Pulmonary artery endothelial cell (primary cell): Measurements from ENCODE around the gene PABPC1L. TPM values are rescaled to one million over a fixed set of nuclear protein-coding genes. Genes with fewer than 3 reads are reported as not detected.

ENCODE experiments used
- DNase-seq: peaks from one replicate; pipeline ENCODE4 v3.0.0-alpha.2; 2011; ENCODE audit warnings: low read depth, low spot score
- total RNA-seq: library from RNA; depleted of rRNA; stranded (reverse); fragments of >200 nt; gene quantifications from 2 replicates; pipeline ENCODE4 v1.2.3, GENCODE V29; 2014

PABPC1L gene
- total RNA-seq, 1 donor from 2014 or later = 1.6 TPM

DNA sequence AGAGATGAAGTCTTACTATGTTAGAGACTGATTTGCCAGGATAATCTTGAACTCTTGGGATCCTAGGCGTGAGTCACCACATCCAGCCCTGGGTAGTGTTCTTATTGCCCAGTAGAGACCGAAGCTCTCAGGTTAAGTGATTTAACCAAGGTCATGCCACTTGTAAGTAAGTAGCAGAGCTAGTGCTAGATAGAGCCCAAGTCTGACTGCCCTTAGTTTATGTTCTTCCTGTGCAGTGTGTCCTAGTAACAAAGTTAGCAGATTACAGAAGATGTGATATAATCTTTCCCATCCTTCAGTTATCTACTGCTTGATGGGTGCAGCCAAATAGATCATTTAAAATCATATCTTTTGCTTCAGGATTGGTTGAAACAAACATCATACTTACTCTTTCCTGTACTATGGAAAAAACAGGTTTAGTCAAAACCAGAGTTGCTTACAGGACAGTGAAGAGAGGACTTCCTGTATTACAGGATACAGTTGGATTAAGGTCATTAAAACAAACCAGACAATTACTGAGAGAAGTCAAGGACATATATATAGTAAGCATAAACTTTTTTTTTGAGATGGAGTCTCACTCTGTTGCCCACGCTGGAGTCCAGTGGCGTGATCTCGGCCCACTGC is 9.5 kb upstream of the PABPC1L start:
- no peak for DNase-seq

DNA sequence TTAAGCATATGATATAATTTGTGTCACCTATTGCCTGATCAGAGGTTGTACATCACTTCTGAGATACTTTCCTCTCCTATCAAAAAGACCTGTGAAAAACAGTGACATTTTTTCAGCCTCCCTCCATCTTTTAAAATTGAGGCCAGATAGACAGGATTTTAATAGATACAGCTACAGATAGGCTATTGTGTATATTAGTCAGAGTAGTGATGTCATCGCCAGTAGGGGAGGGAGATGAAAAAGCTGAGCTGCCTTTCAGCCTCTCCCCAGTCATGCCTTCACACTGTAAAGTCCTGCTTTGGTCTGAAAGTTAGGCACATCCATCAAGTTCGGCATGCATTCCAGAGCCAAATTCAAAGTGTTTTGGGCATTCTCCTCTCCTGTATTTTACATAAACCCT is 7.9 kb upstream of the PABPC1L start:
- no peak for DNase-seq

GRCh38 chr20:44904377-44904776 is 5.5 kb upstream of the PABPC1L start:
- DNase-seq = no peak

DNA sequence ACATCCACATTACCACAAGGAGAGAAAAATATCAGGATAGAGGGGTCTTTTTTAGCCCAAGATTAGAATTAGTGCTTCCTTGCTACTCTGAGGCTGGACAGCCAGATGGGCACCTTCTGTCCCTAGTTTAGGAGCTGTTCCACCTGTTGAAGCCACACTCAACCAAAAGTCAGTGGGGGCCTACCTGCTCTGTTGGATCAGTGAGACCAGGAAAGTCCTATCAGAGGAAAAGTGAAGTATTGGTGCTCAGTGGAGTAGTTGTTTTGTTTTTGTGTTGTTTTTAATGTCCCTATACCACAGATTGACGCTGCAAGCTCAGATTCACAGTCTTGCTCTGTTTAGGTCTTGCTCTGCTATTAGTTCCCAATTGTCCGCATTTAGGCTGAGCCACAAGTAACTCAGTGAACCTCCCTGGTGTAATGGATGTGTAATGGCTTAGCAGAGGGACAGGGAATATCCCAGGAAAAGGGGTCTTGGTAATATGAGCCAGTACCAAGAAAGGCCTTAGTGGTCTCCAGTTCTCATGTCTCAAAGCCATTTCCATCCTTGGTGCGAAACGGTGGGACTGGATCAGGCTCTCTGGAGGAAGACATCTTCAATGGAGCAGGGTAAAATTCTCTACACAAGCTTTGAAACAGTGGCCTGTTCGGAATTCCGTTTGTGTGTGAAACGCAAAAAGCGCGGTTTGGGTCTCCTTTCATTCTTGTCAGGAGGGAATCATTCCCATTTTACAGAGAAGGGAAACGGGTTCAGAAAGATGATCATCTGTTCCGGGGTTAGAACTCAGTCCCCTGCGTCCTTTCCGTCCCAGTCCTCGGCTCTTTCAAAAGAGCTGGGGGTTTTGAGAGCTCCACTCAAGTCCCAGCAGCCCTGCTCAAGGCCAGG is 631 bp upstream of the PABPC1L start:
- no peak for DNase-seq

GRCh38 chr20:44910690-44911262 is 916 bp downstream of the PABPC1L start:
- no peak for DNase-seq

- DNase-seq = no peak
These were observed 1.5 kb downstream of the PABPC1L start for GRCh38 chr20:44911264-44911921.

GRCh38 chr20:44912189-44912588 is 2.3 kb downstream of the PABPC1L start:
- DNase-seq = no peak

DNA sequence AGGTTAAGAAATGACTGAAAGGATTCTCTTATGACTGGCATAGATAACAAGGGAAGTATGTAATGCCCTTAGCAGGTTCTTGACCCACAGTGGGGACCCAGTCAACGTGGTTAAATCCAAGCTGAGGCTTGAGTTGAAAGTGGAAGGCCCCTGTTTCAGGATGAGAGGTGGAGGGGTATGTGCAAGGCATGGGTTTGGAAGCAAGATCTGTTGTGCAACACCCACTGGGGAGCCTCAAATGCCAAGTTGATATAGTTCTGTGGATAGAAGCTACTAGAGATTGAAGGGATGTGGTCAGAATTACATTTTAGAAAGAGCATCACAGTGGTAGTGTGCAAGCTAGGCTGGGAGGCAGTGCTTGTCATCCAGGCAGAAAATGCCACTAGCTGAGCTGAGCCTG is 5.1 kb downstream of the PABPC1L start:
- DNase-seq = no peak

- DNase-seq = no peak
These were observed 6.7 kb downstream of the PABPC1L start for GRCh38 chr20:44916586-44916985.

- DNase-seq = no peak
These were observed 7.5 kb downstream of the PABPC1L start for GRCh38 chr20:44917399-44917798.

- DNase-seq = no peak
These were observed 8.5 kb downstream of the PABPC1L start for GRCh38 chr20:44918342-44918741.

DNA sequence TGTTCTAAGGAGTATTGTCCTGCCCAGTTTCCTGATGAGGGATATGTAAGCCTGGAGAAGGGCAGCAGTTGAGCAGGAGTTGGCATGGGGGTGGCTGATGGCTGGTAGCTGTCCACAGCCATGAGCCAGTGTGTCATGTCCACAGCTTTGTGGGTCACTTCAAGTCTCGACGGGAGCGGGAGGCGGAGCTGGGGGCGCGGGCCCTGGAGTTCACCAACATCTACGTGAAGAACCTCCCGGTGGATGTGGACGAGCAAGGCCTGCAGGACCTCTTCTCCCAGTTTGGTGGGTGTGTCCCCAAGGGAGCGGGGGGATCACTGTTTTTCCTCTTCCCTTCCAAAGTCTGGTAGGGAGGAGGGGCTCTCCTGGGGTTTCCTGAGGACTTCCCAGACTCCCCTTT is 8.9 kb downstream of the PABPC1L start:
- DNase-seq = no peak

DNA sequence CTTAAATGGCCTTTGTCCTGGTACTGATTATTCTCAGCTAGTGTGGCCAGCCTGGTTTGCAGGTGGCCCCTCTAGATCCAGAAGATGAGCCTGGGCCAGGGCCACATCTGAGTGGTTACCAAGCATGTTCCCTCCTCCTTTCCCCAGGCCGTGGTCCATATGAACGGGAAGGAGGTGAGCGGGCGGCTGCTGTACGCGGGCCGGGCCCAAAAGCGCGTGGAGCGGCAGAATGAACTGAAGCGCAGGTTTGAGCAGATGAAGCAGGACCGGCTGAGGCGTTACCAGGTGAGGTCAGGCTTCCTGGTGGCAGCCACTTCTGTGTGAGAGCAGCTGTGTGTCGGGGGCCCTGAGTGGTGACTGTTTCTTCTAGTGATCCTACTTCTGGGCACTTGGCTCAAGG is 11.6 kb downstream of the PABPC1L start:
- no peak for DNase-seq

DNA sequence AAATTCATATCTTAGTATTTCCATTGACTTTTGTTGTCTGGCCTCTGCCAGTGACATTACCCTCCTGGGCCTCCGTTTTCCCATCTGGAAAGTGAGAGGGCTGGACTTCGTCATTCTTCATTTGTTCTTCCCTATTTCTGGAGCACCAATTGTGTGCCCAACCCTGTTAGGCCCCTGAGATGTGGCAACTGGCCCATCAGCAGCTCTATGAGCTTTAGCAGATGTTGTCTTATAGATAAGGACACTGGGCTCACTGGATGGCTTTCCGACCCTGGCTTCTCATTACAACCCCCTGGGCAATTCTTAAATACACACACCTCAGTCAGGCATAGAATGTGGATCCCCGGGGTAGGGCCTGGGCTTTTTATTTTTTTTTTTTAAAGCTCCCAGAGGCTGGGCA is 14.7 kb downstream of the PABPC1L start:
- DNase-seq = no peak

- DNase-seq = no peak
These were observed 18.7 kb downstream of the PABPC1L start for GRCh38 chr20:44928595-44928994.

GRCh38 chr20:44930517-44931168 is 20.8 kb downstream of the PABPC1L start:
- DNase-seq = no peak

DNA sequence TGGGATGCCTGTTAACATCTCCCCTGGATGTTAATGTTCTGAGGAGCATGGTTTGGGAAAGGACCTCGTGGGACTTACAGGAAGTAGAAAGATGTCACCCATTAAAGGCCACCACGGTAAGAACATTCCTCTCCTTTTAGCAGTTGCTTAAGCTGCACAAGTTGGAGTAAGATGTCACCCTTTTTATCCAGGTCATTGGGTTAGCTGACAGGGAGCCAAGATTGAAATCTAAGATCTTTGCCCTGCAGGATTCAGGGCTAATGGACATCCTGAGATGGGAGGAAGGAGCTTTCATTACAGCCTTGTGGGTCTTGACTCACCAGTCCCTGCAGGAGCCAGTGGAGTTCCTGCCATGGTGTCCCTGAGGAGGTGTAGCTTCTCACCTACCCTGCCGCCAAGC is 22.1 kb downstream of the PABPC1L start:
- no peak for DNase-seq

DNA sequence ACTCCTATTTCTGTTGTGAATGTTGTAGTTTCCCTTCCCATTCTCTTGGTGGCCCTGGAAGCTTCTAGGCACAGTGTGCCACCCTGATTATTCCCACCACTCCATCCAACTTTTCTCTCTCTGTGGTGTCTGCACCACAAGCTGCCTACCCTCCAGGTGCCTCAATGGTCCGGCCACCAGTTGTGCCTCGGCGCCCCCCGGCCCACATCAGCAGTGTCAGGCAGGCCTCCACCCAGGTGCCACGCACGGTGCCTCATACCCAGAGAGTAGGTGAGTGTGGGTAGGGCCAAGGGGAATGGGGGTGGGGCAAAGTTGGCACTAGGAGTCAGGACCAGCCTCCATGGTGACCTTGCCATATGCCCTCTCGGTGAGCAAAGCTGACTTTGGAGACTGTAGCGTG is 23.1 kb downstream of the PABPC1L start:
- DNase-seq = no peak

DNA sequence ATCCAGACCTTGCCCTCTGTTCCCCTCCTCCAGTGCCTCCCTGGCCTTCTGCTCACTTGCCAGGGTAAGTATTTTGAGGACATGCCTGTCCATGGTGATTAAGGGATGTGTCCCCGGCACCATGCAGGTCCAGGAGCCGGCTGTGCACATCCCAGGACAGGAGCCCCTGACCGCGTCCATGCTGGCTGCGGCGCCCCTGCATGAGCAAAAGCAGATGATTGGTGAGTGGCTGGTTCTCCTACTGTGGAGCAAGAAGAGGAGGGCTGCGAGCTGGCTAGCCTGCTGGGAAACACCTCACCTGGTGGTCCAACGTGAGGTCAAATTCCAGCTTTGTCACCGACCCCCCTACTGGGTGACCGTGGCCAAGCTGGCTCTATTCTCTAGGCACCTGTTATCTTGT is 26.6 kb downstream of the PABPC1L start:
- no peak for DNase-seq

GRCh38 chr20:44938637-44939036 is 28.8 kb downstream of the PABPC1L start:
- no peak for DNase-seq

- DNase-seq = no peak
These were observed 31.3 kb downstream of the PABPC1L start for GRCh38 chr20:44941120-44941691.
